Measurements from ENCODE around the gene SUGP1.

- TF ChIP-seq CTCF (IDR thresholded peaks at IDR 0.05; ENCODE audit: poor library complexity, severe bottlenecking) (no peak), TAF1 (IDR thresholded peaks at IDR 0.05; ENCODE audit: low read depth) (no peak), EZH2 (IDR thresholded peaks at IDR 0.05; ENCODE audit: borderline replicate concordance, insufficient read depth, low read length, poor library complexity, severe bottlenecking) (no peak), EP300 (conservative IDR thresholded peaks at IDR 0.05; ENCODE audit: poor library complexity, severe bottlenecking) (no peak), REST (IDR thresholded peaks at IDR 0.05; ENCODE audit: borderline replicate concordance) (no peak), POLR2AphosphoS5 (IDR thresholded peaks at IDR 0.05) (no peak), RAD21 (conservative IDR thresholded peaks at IDR 0.05) (no peak), SMC3 (conservative IDR thresholded peaks at IDR 0.05; ENCODE audit: poor library complexity) (no peak), MXI1 (conservative IDR thresholded peaks at IDR 0.05; ENCODE audit: poor library complexity, severe bottlenecking) (no peak)
Observed at GRCh38 chr19:19239675-19240074, 80.6 kb downstream of the SUGP1 start.

Data from neural cell (in vitro differentiated cells).